GM19324 (cell line): ENCODE measurements around the gene CIDEC.

Experiments used
- ATAC-seq: cut with Tn5 transposase; IDR thresholded peaks from one replicate; pipeline ENCODE4 v1.9.1; 2021; ENCODE audit warnings: mild to moderate bottlenecking, moderate library complexity; ENCODE audit not compliant: unreplicated experiment, low FRiP score

CIDEC gene

DNA sequence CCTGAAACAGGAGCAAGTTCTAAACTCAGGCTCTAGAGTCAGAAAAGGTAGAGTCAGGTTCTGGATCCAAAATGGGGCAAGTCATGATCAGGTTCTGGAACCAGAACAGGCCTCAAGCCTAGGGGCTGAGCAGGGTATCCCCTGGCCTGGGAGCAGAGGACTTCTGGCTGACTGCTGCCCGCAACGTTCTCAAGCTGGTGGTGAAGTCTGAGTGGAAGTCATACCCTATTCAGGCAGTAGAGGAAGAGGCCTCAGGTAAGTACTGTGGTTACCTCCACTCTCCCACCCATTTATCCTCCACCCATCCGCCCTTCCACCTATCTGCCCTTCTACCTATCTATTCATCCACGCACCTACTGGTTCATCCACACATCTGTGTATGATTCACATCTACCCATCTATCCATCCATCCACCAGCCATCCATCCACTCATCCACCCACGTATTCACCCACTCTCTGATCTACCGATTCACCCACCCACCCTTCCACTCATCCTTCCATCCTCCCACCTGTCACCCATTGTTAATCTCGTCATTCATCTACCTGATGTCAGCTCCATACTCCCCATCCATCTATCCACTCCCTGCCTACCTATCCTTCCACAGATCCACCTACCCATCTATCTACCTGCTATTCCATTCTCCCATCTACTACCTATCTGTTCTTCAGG is 61.3 kb downstream of the CIDEC start:
- no peak for ATAC-seq

DNA sequence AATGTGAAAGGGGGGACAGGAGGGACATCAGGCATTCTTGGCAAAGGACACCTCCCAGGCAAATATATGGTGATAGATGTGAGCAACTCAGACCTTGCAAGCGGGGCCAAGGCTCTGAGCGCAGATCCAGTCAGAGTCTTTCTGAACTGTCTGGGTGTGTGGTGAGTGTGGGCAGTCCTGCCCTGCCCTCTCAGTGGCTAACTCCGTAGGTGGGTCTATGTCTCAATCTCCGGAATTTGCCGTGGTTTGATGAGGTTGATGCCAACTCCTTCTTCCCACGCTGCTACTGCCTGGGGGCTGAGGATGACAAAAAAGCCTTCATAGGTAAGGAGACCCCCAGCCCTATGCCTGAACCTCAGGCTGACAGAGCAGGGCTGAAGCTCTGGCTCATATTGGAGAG is 62.6 kb downstream of the CIDEC start:
- ATAC-seq = no peak
